ENCODE data around the gene NUP214. TPM values are rescaled to one million over a fixed set of nuclear protein-coding genes. Genes with fewer than 3 reads are reported as not detected.
"Not testable (repeated sequence)": the region's sequence is repeated elsewhere in the genome, so short reads cannot be mapped to it uniquely, and the experiment has no call there.

NUP214 gene
- total RNA-seq, 2 donors from 2014 or later, result 43.9 to 115 TPM

- no peak for TF ChIP-seq POLR2A (IDR thresholded peaks at IDR 0.05)
- TF ChIP-seq CTCF (IDR thresholded peaks at IDR 0.05), result no peak
- TF ChIP-seq POLR2AphosphoS5 (IDR thresholded peaks at IDR 0.05), result no peak
- Histone ChIP-seq H3K27me3 (replicated peaks; ENCODE audit: insufficient read depth) (no peaks in the 10 kb centered on the region), H3K4me3 (no peak overlapping the region), H3K4me1 (replicated peaks) (no peaks in the 10 kb centered on the region), H3K27ac (no peak overlapping the region), H3K9me3 (no peaks in the 10 kb centered on the region), H3K36me3 (no peaks in the 10 kb centered on the region)
- no peak for DNase-seq (ENCODE audit: low spot score)
- 86% methylated on average over 8 of the region's 8 CpGs for WGBS
- intact Hi-C loops (cut with DNase I), result no loop called here
Observed at GRCh38 chr9:131099102-131099606, 26.2 kb upstream of the NUP214 start.

- H3K9me3 ChIP-seq; H3K4me3 ChIP-seq; H3K4me1 ChIP-seq (replicated peaks); H3K27me3 ChIP-seq (replicated peaks; ENCODE audit: insufficient read depth); H3K36me3 ChIP-seq; H3K27ac ChIP-seq; DNase-seq (ENCODE audit: low spot score); intact Hi-C loops (cut with DNase I): not testable (repeated sequence)
- 98% methylated on average over 8 of the region's 8 CpGs for WGBS
Observed at GRCh38 chr9:131099845-131100244, 25.5 kb upstream of the NUP214 start.

GRCh38 chr9:131100445-131100844 lies 24.9 kb upstream of the NUP214 start:
- H3K9me3 ChIP-seq, result no peaks in the 10 kb centered on the region
- DNase-seq (ENCODE audit: low spot score), result no peak
- intact Hi-C loops (cut with DNase I), result no loop called here
- H3K4me3 ChIP-seq, result no peak overlapping the region
- H3K27ac ChIP-seq, result no peak overlapping the region
- no peaks in the 10 kb centered on the region for H3K4me1 ChIP-seq (replicated peaks)
- H3K36me3 ChIP-seq, result no peaks in the 10 kb centered on the region
- no peaks in the 10 kb centered on the region for H3K27me3 ChIP-seq (replicated peaks; ENCODE audit: insufficient read depth)
- WGBS, result 83% methylated on average over 9 of the region's 9 CpGs
- no peak for TF ChIP-seq CTCF (IDR thresholded peaks at IDR 0.05)
- TF ChIP-seq POLR2A (IDR thresholded peaks at IDR 0.05), result no peak
- no peak for TF ChIP-seq POLR2AphosphoS5 (IDR thresholded peaks at IDR 0.05)

GRCh38 chr9:131101207-131101964 lies 24.0 kb upstream of the NUP214 start:
- no peaks in the 10 kb centered on the region for H3K4me1 ChIP-seq (replicated peaks)

GRCh38 chr9:131103024-131103423 lies 22.4 kb upstream of the NUP214 start:
- H3K27ac ChIP-seq, result no peak overlapping the region
- H3K4me1 ChIP-seq (replicated peaks), result no peaks in the 10 kb centered on the region
- TF ChIP-seq POLR2AphosphoS5 (IDR thresholded peaks at IDR 0.05) (no peak), POLR2A (IDR thresholded peaks at IDR 0.05) (no peak), CTCF (IDR thresholded peaks at IDR 0.05) (no peak)
- no peak for DNase-seq (ENCODE audit: low spot score)
- intact Hi-C loops (cut with DNase I), result no loop called here
- H3K27me3 ChIP-seq (replicated peaks; ENCODE audit: insufficient read depth), result no peaks in the 10 kb centered on the region
- no peak overlapping the region for H3K4me3 ChIP-seq
- WGBS, result 79% methylated on average over 9 of the region's 9 CpGs
- no peaks in the 10 kb centered on the region for H3K36me3 ChIP-seq
- no peaks in the 10 kb centered on the region for H3K9me3 ChIP-seq

More at GRCh38 chr9:131101207-131101964, 24.0 kb upstream of the NUP214 start:
- intact Hi-C loops (cut with DNase I), result no loop called here
- Histone ChIP-seq H3K27ac (no peak overlapping the region), H3K36me3 (no peaks in the 10 kb centered on the region), H3K4me3 (no peak overlapping the region), H3K9me3 (no peaks in the 10 kb centered on the region), H3K27me3 (replicated peaks; ENCODE audit: insufficient read depth) (no peaks in the 10 kb centered on the region)
- no peak for TF ChIP-seq POLR2A (IDR thresholded peaks at IDR 0.05)
- TF ChIP-seq POLR2AphosphoS5 (IDR thresholded peaks at IDR 0.05), result no peak
- TF ChIP-seq CTCF (IDR thresholded peaks at IDR 0.05), result no peak
- DNase-seq (ENCODE audit: low spot score), result no peak
- WGBS, result 87% methylated on average over 11 of the region's 11 CpGs

All from prostate gland (tissue), 2 donors.